GM13976 (cell line): ENCODE data around the gene ADIPOQ.
"Not testable (repeated sequence)": the region's sequence is repeated elsewhere in the genome, so short reads cannot be mapped to it uniquely, and the experiment has no call there.

ENCODE experiments used
- DNase-seq: peaks from one replicate; pipeline ENCODE4 v3.0.0; 2012; ENCODE audit warnings: low spot score
- in situ Hi-C: fragments of 300-500 bp; cut with MboI; formaldehyde crosslinking; loops from one replicate; pipeline ENCODE4 v1.12.0; 2022; ENCODE audit warnings: low sequenced_read_pairs, mixed read lengths, inconsistent platforms; ENCODE audit not compliant: unreplicated experiment
- TF ChIP-seq, protein P1 (sequence below): IDR thresholded peaks from 2 replicates; pipeline ENCODE4 v1.5.1; 2012; ENCODE audit warnings: borderline replicate concordance, mild to moderate bottlenecking; ENCODE audit not compliant: insufficient read depth; ENCODE audit errors: extremely low read depth, missing control alignments, control extremely low read depth

ADIPOQ gene

GRCh38 chr3:186890911-186891310 is 48.4 kb downstream of the ADIPOQ start:
- in situ Hi-C loops, result no loop called here
- TF ChIP-seq, protein P1, sequence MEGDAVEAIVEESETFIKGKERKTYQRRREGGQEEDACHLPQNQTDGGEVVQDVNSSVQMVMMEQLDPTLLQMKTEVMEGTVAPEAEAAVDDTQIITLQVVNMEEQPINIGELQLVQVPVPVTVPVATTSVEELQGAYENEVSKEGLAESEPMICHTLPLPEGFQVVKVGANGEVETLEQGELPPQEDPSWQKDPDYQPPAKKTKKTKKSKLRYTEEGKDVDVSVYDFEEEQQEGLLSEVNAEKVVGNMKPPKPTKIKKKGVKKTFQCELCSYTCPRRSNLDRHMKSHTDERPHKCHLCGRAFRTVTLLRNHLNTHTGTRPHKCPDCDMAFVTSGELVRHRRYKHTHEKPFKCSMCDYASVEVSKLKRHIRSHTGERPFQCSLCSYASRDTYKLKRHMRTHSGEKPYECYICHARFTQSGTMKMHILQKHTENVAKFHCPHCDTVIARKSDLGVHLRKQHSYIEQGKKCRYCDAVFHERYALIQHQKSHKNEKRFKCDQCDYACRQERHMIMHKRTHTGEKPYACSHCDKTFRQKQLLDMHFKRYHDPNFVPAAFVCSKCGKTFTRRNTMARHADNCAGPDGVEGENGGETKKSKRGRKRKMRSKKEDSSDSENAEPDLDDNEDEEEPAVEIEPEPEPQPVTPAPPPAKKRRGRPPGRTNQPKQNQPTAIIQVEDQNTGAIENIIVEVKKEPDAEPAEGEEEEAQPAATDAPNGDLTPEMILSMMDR, result no peak
- DNase-seq, result no peak

DNA sequence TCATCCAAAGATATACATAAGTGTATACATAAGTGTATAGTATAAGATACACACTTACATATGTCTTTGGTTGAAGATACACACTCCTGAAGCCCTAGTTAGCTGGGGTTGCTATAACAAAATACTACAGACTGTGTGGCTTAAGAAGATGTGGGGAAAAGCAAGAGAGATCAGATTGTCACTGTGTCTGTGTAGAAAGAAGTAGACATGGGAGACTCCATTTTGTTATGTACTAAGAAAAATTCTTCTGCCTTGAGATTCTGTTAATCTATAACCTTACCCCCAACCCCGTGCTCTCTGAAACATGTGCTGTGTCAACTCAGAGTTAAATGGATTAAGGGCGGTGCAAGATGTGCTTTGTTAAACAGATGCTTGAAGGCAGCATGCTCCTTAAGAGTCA is 50.6 kb downstream of the ADIPOQ start:
- DNase-seq, in situ Hi-C loops: not testable (repeated sequence)

DNA sequence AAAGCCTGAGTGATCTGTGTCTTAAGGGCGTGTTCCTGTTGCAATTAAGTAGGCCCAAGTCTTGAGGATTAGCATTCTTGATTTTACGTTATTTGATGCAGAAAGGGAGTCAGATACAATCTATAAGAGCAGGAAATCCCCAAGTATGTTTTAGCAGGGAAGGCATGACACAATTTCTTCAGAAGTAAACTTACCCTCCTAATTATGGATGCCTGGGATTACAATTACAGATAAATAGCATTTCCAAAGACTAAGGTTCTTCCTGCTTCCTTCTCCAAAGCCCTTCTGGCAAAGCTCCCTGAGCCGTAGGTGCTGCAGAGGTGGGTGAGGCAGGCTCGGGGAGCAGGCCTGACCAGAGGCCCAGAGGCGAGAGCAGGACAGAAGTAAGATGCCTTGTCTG is 52.9 kb downstream of the ADIPOQ start:
- in situ Hi-C loops, result no loop called here
- TF ChIP-seq, protein P1, result no peak
- no peak for DNase-seq

GRCh38 chr3:186896006-186896405 is 53.5 kb downstream of the ADIPOQ start:
- in situ Hi-C loops, result no loop called here
- TF ChIP-seq, protein P1, result no peak
- no peak for DNase-seq

GRCh38 chr3:186896875-186897274 is 54.4 kb downstream of the ADIPOQ start:
- DNase-seq, result no peak
- in situ Hi-C loops, result no loop called here
- TF ChIP-seq, protein P1, result no peak

DNA sequence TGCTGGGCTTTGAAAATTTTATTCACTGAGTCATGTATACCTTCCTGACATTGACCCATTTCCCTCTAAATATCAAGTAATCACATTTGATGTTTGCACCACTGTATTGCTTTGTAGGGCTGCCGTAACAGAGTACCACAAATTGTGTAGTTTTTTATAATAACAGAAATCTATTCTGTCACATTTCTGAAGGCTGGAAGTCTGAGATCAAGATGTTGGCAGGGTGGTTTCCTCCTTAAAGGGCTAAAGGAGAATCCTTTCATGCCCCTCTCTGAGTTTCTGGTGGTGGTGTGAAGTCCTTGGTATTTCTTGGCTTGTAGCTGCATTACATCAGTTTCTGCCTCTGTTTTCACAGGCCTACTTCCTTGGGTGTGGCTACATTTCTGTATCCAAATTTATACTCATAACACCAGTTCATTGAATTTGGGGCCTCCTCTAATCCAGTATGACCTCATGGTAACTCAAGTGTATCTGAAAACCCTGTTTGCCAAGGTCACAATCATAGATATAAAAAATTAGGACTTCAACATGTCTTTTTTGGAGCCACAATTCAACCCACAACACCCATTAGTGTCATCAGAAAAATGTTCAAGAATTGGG is 58.7 kb downstream of the ADIPOQ start:
- TF ChIP-seq, protein P1, result no peak
- no peak for DNase-seq
- in situ Hi-C loops, result no loop called here

DNA sequence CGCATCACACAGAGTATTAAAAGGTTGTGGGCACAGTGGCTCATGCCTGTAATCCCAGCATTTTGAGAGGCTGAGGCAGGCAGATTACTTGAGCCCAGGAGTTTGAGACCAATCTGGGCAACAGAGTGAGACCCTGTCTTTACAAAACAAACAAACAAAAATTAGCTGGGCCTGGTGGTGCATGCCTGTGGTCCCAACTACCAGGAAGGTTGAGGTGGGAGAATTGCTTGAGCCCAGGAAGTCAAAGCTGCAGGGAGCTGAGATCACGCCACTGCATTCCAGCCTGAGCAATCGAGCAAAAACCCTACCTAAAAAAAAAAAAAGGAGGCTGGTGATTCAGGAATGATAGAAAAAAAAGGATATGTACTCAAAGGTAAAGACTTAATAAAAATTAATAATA is 59.6 kb downstream of the ADIPOQ start:
- TF ChIP-seq, protein P1, result no peak
- in situ Hi-C loops, result no loop called here
- DNase-seq, result no peak
